SU-DHL-6 (cell line): ENCODE measurements around the gene DCAF4.
"Not testable (repeated sequence)": the region's sequence is repeated elsewhere in the genome, so short reads cannot be mapped to it uniquely, and the experiment has no call there.

ENCODE experiments used
- H2AFZ ChIP-seq: fragments of 200-600 bp; sonication (generic); 2 replicates; pipeline ENCODE4 v1.6.1; 2014; ENCODE audit warnings: low read depth, mild to moderate bottlenecking, moderate library complexity, mixed read lengths, antibody characterized with exemption, low read length; ENCODE audit not compliant: severe bottlenecking
- H3F3A ChIP-seq: fragments of 200-600 bp; shearing (Covaris generic); 2 replicates; pipeline ENCODE4 v1.6.0; 2016; ENCODE audit warnings: antibody characterized with exemption, mild to moderate bottlenecking; ENCODE audit not compliant: insufficient read depth
- H3K27ac ChIP-seq: fragments of 200-600 bp; sonication (generic); 2 replicates; pipeline ENCODE4 v1.5.1; 2016; ENCODE audit warnings: low read depth, mild to moderate bottlenecking, low read length, moderate library complexity, mixed read lengths
- H3K27me3 ChIP-seq: fragments of 200-600 bp; sonication (generic), shearing (Covaris generic); 2 replicates; pipeline ENCODE4 v1.6.0; 2014; ENCODE audit warnings: mild to moderate bottlenecking, low read length
- H3K36me3 ChIP-seq: fragments of 200-600 bp; sonication (generic); 2 replicates; pipeline ENCODE4 v1.6.1; 2014; ENCODE audit warnings: mild to moderate bottlenecking, low read length, mixed read lengths
- H3K4me2 ChIP-seq: fragments of 300-600, 200-600 bp; shearing (Covaris generic), sonication (generic); 2 replicates; pipeline ENCODE4 v1.6.0; 2014; ENCODE audit warnings: low read length, low read depth, mild to moderate bottlenecking; ENCODE audit not compliant: poor library complexity, severe bottlenecking
- H3K4me3 ChIP-seq: fragments of 200-600 bp; sonication (generic); 2 replicates; pipeline ENCODE4 v1.5.1; 2014; ENCODE audit warnings: antibody characterized with exemption, low read length, mild to moderate bottlenecking, mixed read lengths; ENCODE audit not compliant: insufficient read depth, poor library complexity, severe bottlenecking
- H3K79me2 ChIP-seq: fragments of 200-600 bp; sonication (generic); 2 replicates; pipeline ENCODE4 v1.6.1; 2014; ENCODE audit warnings: mild to moderate bottlenecking, low read length, moderate library complexity; ENCODE audit not compliant: insufficient read depth
- H3K9ac ChIP-seq: fragments of 200-600 bp; sonication (generic); 2 replicates; pipeline ENCODE4 v1.7.0; 2014; ENCODE audit warnings: mild to moderate bottlenecking, low read length
- H3K9me2 ChIP-seq: fragments of 200-600 bp; sonication (generic); replicated peaks from 2 replicates; pipeline ENCODE4 v1.6.1; 2014; ENCODE audit warnings: low read length; ENCODE audit not compliant: insufficient read depth
- H3K9me3 ChIP-seq: fragments of 200-600 bp; sonication (generic); 2 replicates; pipeline ENCODE4 v1.6.1; 2014; ENCODE audit warnings: low read length, mixed read lengths; ENCODE audit not compliant: insufficient read depth
- H4K20me1 ChIP-seq: fragments of 200-600 bp; sonication (generic); 2 replicates; pipeline ENCODE4 v1.6.1; 2014; ENCODE audit warnings: low read depth, mild to moderate bottlenecking, antibody characterized with exemption, low read length, moderate library complexity, mixed read lengths
- CTCF ChIP-seq: fragments of 200-600 bp; sonication (generic); IDR thresholded peaks from one replicate; pipeline ENCODE4 v1.5.1; 2017; ENCODE audit warnings: antibody characterized with exemption, mild to moderate bottlenecking, low read length, moderate library complexity; ENCODE audit not compliant: insufficient read depth, poor library complexity, severe bottlenecking
- EZH2phosphoT487 ChIP-seq: fragments of 200-600 bp; sonication (generic), shearing (Covaris generic); conservative IDR thresholded peaks from 2 replicates; pipeline ENCODE4 v1.6.1; 2018; ENCODE audit warnings: mild to moderate bottlenecking, antibody characterized with exemption, low read length, moderate library complexity, mixed read lengths

The DCAF4 gene

DNA sequence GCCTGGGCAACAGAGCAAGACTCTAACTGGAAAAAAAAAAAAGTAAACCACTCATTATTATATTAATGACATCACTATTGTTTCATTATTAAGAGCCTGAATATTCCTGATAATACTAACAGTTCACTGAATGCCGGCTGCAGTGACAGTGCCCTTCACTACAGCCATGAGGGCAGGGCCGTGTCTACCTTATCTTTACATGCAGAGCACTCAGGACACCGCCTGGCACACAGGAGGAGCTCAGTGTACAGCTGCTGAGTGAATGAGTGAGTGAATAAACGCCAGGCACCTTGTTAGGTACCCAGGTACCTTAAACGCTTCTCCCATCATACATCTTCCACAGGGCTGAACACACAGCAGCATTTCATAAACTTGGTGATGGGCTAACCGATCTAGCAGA is 77.4 kb downstream of the DCAF4 start:
- Histone ChIP-seq H4K20me1 (no peaks in the 10 kb centered on the region), H3K36me3 (no peaks in the 10 kb centered on the region), H2AFZ (no peak overlapping the region), H3K4me3 (no peak overlapping the region), H3K9me3 (no peaks in the 10 kb centered on the region), H3K27ac (no peak overlapping the region), H3K4me2 (no peak overlapping the region), H3F3A (no peaks in the 10 kb centered on the region), H3K9ac (no peak overlapping the region), H3K9me2 (no peaks in the 10 kb centered on the region), H3K27me3 (no peaks in the 10 kb centered on the region), H3K79me2 (no peaks in the 10 kb centered on the region; the same call in 1 of the 2 replicates)
- TF ChIP-seq CTCF: no peak
- TF ChIP-seq EZH2phosphoT487: no peak

DNA sequence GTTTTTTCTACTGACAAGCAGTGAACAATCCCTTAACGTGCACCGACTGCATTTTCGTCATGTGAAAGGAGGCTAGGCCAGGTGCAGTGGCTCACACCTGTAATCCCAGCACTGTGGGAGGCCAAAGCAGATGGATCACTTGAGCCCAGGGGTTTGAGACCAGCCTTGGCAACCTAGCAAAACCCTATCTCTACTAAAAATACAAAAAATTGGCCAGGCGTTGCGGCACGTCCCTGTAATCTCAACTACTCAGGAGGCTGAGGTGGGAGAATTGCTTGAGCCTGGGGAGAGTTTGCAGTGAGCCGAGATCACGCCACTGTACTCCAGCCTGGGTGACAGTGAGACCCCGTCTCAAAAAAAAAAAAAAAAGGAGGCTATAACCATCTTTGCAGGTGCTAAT is 78.4 kb downstream of the DCAF4 start:
- H3K27me3 ChIP-seq, H3K9ac ChIP-seq, H3K36me3 ChIP-seq, H3F3A ChIP-seq, H2AFZ ChIP-seq, H3K27ac ChIP-seq, H3K9me3 ChIP-seq, H3K4me3 ChIP-seq, H4K20me1 ChIP-seq, H3K9me2 ChIP-seq, H3K4me2 ChIP-seq, H3K79me2 ChIP-seq: not testable (repeated sequence)

DNA sequence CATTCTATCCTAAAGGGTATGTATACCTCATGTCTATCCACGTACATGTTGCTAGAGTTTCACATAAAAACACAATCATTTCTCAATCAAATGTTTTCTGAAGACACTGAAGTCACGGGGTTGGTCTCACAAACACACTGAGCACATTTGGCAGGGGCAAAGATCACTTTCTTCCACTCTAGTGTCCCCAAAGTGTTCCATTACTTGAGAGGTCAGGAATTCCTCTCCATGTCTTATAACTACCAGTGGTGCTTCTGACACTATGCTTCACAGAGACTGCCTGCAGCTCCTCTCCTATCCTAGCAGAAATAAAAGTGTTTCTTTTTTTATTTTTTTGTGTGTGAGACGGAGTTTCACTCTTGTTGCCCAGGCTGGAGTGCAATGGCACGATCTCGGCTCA is 81.6 kb downstream of the DCAF4 start:
- no peak overlapping the region for H3K27ac ChIP-seq
- no peak overlapping the region for H3K4me3 ChIP-seq
- H2AFZ ChIP-seq: no peak overlapping the region
- no peaks in the 10 kb centered on the region for H3K9me2 ChIP-seq
- H3K79me2 ChIP-seq: peaks cover 3% of the 10 kb centered on the region
- no peaks in the 10 kb centered on the region for H3K36me3 ChIP-seq
- H3K4me2 ChIP-seq: no peak overlapping the region
- H3F3A ChIP-seq: no peaks in the 10 kb centered on the region
- no peak for TF ChIP-seq EZH2phosphoT487
- no peak for TF ChIP-seq CTCF
- H3K9ac ChIP-seq: no peak overlapping the region
- H3K9me3 ChIP-seq: no peaks in the 10 kb centered on the region
- H4K20me1 ChIP-seq: no peaks in the 10 kb centered on the region
- H3K27me3 ChIP-seq: no peaks in the 10 kb centered on the region

- Histone ChIP-seq H2AFZ (no peak overlapping the region), H3K27me3 (no peaks in the 10 kb centered on the region), H3K36me3 (no peaks in the 10 kb centered on the region), H3K9ac (no peak overlapping the region), H3K27ac (no peak overlapping the region), H3K4me2 (no peak overlapping the region), H3K9me2 (no peaks in the 10 kb centered on the region), H3F3A (no peaks in the 10 kb centered on the region), H3K4me3 (no peak overlapping the region), H3K79me2 (peaks cover 4% of the 10 kb centered on the region), H3K9me3 (no peaks in the 10 kb centered on the region), H4K20me1 (no peaks in the 10 kb centered on the region)
- no peak for TF ChIP-seq CTCF
- TF ChIP-seq EZH2phosphoT487: no peak
These were observed 82.2 kb downstream of the DCAF4 start for GRCh38 chr14:73008501-73008900.
